Sigmoid colon (tissue), 7 donors: ENCODE measurements around the gene MAMDC2. TPM values are rescaled to one million over a fixed set of nuclear protein-coding genes. Genes with fewer than 3 reads are reported as not detected.
A peak's percentile ranks its signal among the peaks of the same experiment; 100 is the strongest.

Source experiments
- DNase-seq: peaks from one replicate; pipeline ENCODE4 v3.0.0-alpha.2; 2019
- H3K27ac ChIP-seq, 4 donors: fragments of 200-600 bp; sonication (generic); one replicate each; pipeline ENCODE4 v1.5.1; 2016 to 2019; ENCODE audit warnings: mild to moderate bottlenecking in 1 of 4
- H3K27me3 ChIP-seq, 3 donors: fragments of 200-600 bp; sonication (generic); one replicate each; pipeline ENCODE4 v1.5.1; 2019; ENCODE audit warnings: mild to moderate bottlenecking in 1 of 3
- H3K36me3 ChIP-seq, 4 donors: fragments of 200-600 bp; sonication (generic); one replicate each; pipeline ENCODE4 v1.5.1; 2016 to 2019
- H3K4me1 ChIP-seq, 4 donors: fragments of 200-600 bp; sonication (generic); one replicate each; pipeline ENCODE4 v1.5.1; 2017 to 2019
- H3K4me3 ChIP-seq, 4 donors: fragments of 200-600 bp; sonication (generic); one replicate each; pipeline ENCODE4 v1.5.1; 2017 to 2019; ENCODE audit warnings: mild to moderate bottlenecking in 2 of 4, moderate library complexity in 1 of 4
- H3K9me3 ChIP-seq, 4 donors: fragments of 200-600 bp in 3 of 4; sonication (generic) in 3 of 4; one replicate each; pipeline versions ENCODE4 v1.5.1 to v1.6.1; 2013 to 2019
- CTCF ChIP-seq, 4 experiments: fragments of 450-650 bp in 3 of 4; fragments of 200-600 bp in 1 of 4; IDR thresholded peaks; one replicate each; pipeline ENCODE4 v1.5.1; 2016 to 2019; ENCODE audit warnings: antibody characterized with exemption in 4 of 4, mild to moderate bottlenecking in 3 of 4, moderate library complexity in 2 of 4
- EP300 ChIP-seq, 4 donors: sonication (generic); formaldehyde crosslinking; IDR thresholded peaks; one replicate each; pipeline ENCODE4 v1.6.1; 2017; ENCODE audit warnings: antibody characterized with exemption in 4 of 4
- POLR2A ChIP-seq, 2 donors: fragments of 450-650 bp; IDR thresholded peaks; one replicate each; pipeline ENCODE4 v1.6.1; 2016; ENCODE audit warnings: antibody characterized with exemption in 2 of 2, mild to moderate bottlenecking in 2 of 2, moderate library complexity in 2 of 2
- POLR2AphosphoS5 ChIP-seq, 4 donors: sonication (generic); formaldehyde crosslinking; IDR thresholded peaks; one replicate each; pipeline ENCODE4 v1.6.1; 2017; ENCODE audit warnings: antibody characterized with exemption in 4 of 4
- WGBS, 2 donors: extraction: QIAGEN DNeasy Blood & Tissue Kit; methylation state at CpG; one replicate each; pipeline ENCODE4 v1.1.7; 2013; 5-methylcytosine and 5-hydroxymethylcytosine counted together
- intact Hi-C: fragments of 100-400 bp; cut with DNase I; formaldehyde crosslinking; loops from one replicate; pipeline ENCODE4 v1.15.1; 2023
- polyA plus RNA-seq, 3 donors: library from polyadenylated mRNA; stranded (reverse); fragments of 200-250 nt; gene quantifications; one replicate each; pipeline ENCODE4 v1.2.3, GENCODE V29; 2013
- total RNA-seq, 4 donors: library from RNA; depleted of rRNA; stranded (reverse); fragments of >200 nt; gene quantifications; one replicate each; pipeline ENCODE4 v1.1.0, GENCODE V29; 2016
- donor health status: healthy with polysubstance abuse.
- donor health status: Bipolar disorder and iron deficiency.
- donor health status: healthy.

The MAMDC2 gene
- total and polyA plus RNA-seq, 7 donors, result 2.5 to 167 (median 89.9) TPM

DNA sequence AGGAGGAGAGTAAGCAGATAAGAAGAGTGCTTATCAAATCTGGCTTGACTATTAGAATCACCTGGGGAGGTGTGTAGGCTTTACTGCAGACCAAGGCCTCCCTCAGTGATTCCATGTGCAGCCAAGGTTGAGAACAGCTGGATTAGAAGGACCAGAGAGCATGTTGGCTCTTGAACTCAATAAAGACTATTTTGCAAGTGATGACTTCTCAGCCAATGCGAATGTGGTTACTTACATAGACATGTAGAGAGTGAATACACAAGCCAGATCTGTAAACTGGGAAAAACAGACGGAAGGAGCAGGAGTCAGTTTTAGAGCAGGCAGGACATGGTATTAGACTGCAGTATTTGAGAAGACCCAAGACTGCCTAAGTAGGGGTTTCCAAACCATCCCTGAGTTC lies 48.5 kb downstream of the MAMDC2 start:
- peaks cover 0 to 70% (median 59%) of the 10 kb centered on the region in 4 donors for H3K4me1 ChIP-seq
- WGBS, 2 donors, result 54 to 89% methylated on average over 2 of the region's 2 CpGs

DNA sequence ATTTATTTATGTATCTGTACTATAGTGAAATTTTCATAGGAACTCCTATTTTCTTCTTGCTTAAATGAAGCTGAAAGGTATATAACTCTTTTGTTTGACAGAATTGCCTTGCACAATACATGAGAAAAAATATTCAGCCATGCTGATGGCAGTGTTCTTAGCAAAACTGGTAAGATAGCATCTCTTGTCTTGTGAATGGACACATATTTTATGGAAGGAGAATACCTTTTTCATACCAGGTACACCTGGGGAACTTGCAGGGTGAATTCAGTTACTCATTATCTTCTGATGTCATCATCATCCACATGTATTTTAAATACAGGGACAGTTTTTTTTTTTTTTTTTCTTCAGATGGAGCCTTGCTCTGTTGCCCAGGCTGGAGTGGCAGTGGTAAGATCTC lies 49.4 kb downstream of the MAMDC2 start:
- no peaks in the 10 kb centered on the region for H3K27me3 ChIP-seq
- H3K27ac ChIP-seq, result peak overlapping the region in 3 of 4 donors; percentile 66 to 98 (median 67)

More for the DNA sequence above, 48.5 kb downstream of the MAMDC2 start:
- peak overlapping the region; percentile 45 to 98 (median 66) for H3K27ac ChIP-seq
- DNase-seq, result no peak
- H3K9me3 ChIP-seq, result no peaks in the 10 kb centered on the region
- no peaks in the 10 kb centered on the region for H3K27me3 ChIP-seq
- intact Hi-C loops, result no loop called here
- TF ChIP-seq POLR2AphosphoS5 (IDR thresholded peaks at IDR 0.05), result no peak
- no peak for TF ChIP-seq CTCF (IDR thresholded peaks at IDR 0.05)
- no peak for TF ChIP-seq POLR2A (IDR thresholded peaks at IDR 0.05)
- TF ChIP-seq EP300 (IDR thresholded peaks at IDR 0.05), result no peak
- no peaks in the 10 kb centered on the region for H3K36me3 ChIP-seq
- no peak overlapping the region for H3K4me3 ChIP-seq

GRCh38 chr9:70093944-70094343 lies 50.3 kb downstream of the MAMDC2 start:
- 69 to 78% methylated on average over 1 of the region's 1 CpG for WGBS, 2 donors
- Histone ChIP-seq H3K4me3 (no peak overlapping the region), H3K27ac (peak overlapping the region; percentile 13 to 98 (median 66)), H3K9me3 (no peaks in the 10 kb centered on the region), H3K4me1 (peaks cover 0 to 74% (median 68%) of the 10 kb centered on the region in 4 donors), H3K36me3 (no peaks in the 10 kb centered on the region), H3K27me3 (no peaks in the 10 kb centered on the region)
- no peak for DNase-seq
- intact Hi-C loops, result no loop called here
- TF ChIP-seq CTCF (IDR thresholded peaks at IDR 0.05) (no peak), EP300 (IDR thresholded peaks at IDR 0.05) (no peak), POLR2AphosphoS5 (IDR thresholded peaks at IDR 0.05) (no peak), POLR2A (IDR thresholded peaks at IDR 0.05) (no peak)

More for the DNA sequence above, 49.4 kb downstream of the MAMDC2 start:
- H3K4me3 ChIP-seq, result no peak overlapping the region
- intact Hi-C loops, result no loop called here
- no peak for TF ChIP-seq POLR2AphosphoS5 (IDR thresholded peaks at IDR 0.05)
- TF ChIP-seq POLR2A (IDR thresholded peaks at IDR 0.05), result no peak
- no peak for TF ChIP-seq CTCF (IDR thresholded peaks at IDR 0.05)
- H3K9me3 ChIP-seq, result no peaks in the 10 kb centered on the region
- H3K4me1 ChIP-seq, result peaks cover 0 to 74% (median 67%) of the 10 kb centered on the region in 4 donors
- no peaks in the 10 kb centered on the region for H3K36me3 ChIP-seq
- no peak for DNase-seq

- peak overlapping the region in 3 of 4 donors; percentile 29 to 67 (median 66) for H3K27ac ChIP-seq
- H3K4me1 ChIP-seq, result peaks cover 0 to 74% (median 66%) of the 10 kb centered on the region in 4 donors
- H3K36me3 ChIP-seq, result no peaks in the 10 kb centered on the region
- H3K9me3 ChIP-seq, result no peaks in the 10 kb centered on the region
- TF ChIP-seq CTCF (IDR thresholded peaks at IDR 0.05) (no peak), POLR2A (IDR thresholded peaks at IDR 0.05) (no peak), POLR2AphosphoS5 (IDR thresholded peaks at IDR 0.05) (no peak)
- H3K4me3 ChIP-seq, result no peak overlapping the region
- DNase-seq, result no peak
- no peaks in the 10 kb centered on the region for H3K27me3 ChIP-seq
- intact Hi-C loops, result no loop called here
Observed at GRCh38 chr9:70094747-70095146, 51.1 kb downstream of the MAMDC2 start.

GRCh38 chr9:70097187-70097586 lies 53.5 kb downstream of the MAMDC2 start:
- no peaks in the 10 kb centered on the region for H3K36me3 ChIP-seq
- H3K9me3 ChIP-seq, result no peaks in the 10 kb centered on the region
- no peak overlapping the region for H3K4me3 ChIP-seq
- 84 to 85% methylated on average over 4 of the region's 4 CpGs for WGBS, 2 donors
- TF ChIP-seq EP300 (IDR thresholded peaks at IDR 0.05), result no peak
- TF ChIP-seq POLR2A (IDR thresholded peaks at IDR 0.05), result no peak
- TF ChIP-seq CTCF (IDR thresholded peaks at IDR 0.05), result no peak
- no peak for TF ChIP-seq POLR2AphosphoS5 (IDR thresholded peaks at IDR 0.05)
- no peaks in the 10 kb centered on the region for H3K27me3 ChIP-seq
- H3K27ac ChIP-seq, result peak overlapping the region in 3 of 4 donors; percentile 41 to 78 (median 72)
- DNase-seq, result no peak
- H3K4me1 ChIP-seq, result peaks cover 0 to 67% (median 58%) of the 10 kb centered on the region in 4 donors
- intact Hi-C loops, result no loop called here
